Liver (tissue), 9 donors: ENCODE results near the gene SOSTDC1. TPM values are rescaled to one million over a fixed set of nuclear protein-coding genes. Genes with fewer than 3 reads are reported as not detected.

Source experiments
- DNase-seq: peaks from one replicate; pipeline ENCODE4 v3.0.0-alpha.2; 2017; ENCODE audit warnings: low spot score
- H3K27ac ChIP-seq, 2 donors: one replicate each; pipeline ENCODE4 v1.7.0; 2013; ENCODE audit warnings: inconsistent platforms in 2 of 2, low read length in 2 of 2, control low read depth in 1 of 2, low read depth in 1 of 2, mild to moderate bottlenecking in 1 of 2
- H3K27me3 ChIP-seq, 4 donors: one replicate each; pipeline versions ENCODE4 v1.6.1 to v1.7.0; 2013; ENCODE audit warnings: low read length in 3 of 4, inconsistent platforms in 1 of 4, mild to moderate bottlenecking in 1 of 4, moderate library complexity in 1 of 4; ENCODE audit not compliant: control insufficient read depth in 4 of 4, insufficient read depth in 4 of 4
- H3K36me3 ChIP-seq, 4 donors: one replicate each; pipeline versions ENCODE4 v1.6.1 to v1.7.0; 2013; ENCODE audit warnings: low read length in 3 of 4, mild to moderate bottlenecking in 3 of 4, low read depth in 1 of 4, moderate library complexity in 1 of 4; ENCODE audit not compliant: control insufficient read depth in 4 of 4, insufficient read depth in 3 of 4
- H3K4me1 ChIP-seq, 4 donors: one replicate each; pipeline versions ENCODE4 v1.6.1 to v1.7.0; 2013; ENCODE audit warnings: low read length in 3 of 4, mild to moderate bottlenecking in 3 of 4, moderate library complexity in 1 of 4; ENCODE audit not compliant: control insufficient read depth in 4 of 4, insufficient read depth in 4 of 4
- H3K4me3 ChIP-seq, 3 donors: one replicate each; pipeline versions ENCODE4 v1.6.1 to v1.7.0; 2013; ENCODE audit warnings: low read length in 3 of 3, control low read depth in 1 of 3, low read depth in 1 of 3, mild to moderate bottlenecking in 1 of 3
- H3K9ac ChIP-seq, 2 donors: one replicate each; pipeline ENCODE4 v1.7.0; 2013; ENCODE audit warnings: low read length in 2 of 2, mild to moderate bottlenecking in 2 of 2, moderate library complexity in 2 of 2, control low read depth in 1 of 2, low read depth in 1 of 2
- H3K9me3 ChIP-seq, 4 donors: one replicate each; pipeline versions ENCODE4 v1.6.1 to v1.7.0; 2013; ENCODE audit warnings: low read length in 3 of 4; ENCODE audit not compliant: control insufficient read depth in 4 of 4
- CTCF ChIP-seq: fragments of 150-350 bp; IDR thresholded peaks from 2 replicates; pipeline ENCODE4 v1.5.1; 2017; ENCODE audit warnings: improper control_type of control experiment, low read depth, low read length; ENCODE audit not compliant: missing input control
- EGR1 ChIP-seq, 2 donors: IDR thresholded peaks; 2 replicates each; pipeline ENCODE4 v1.6.1; 2016 to 2018; ENCODE audit warnings: antibody characterized with exemption in 2 of 2, low read depth in 2 of 2
- FOXA1 ChIP-seq: IDR thresholded peaks from 2 replicates; pipeline ENCODE4 v1.6.1; 2016; ENCODE audit warnings: antibody characterized with exemption
- GABPA ChIP-seq, 2 donors: IDR thresholded peaks in 1 of 2; conservative IDR thresholded peaks in 1 of 2; 2 replicates each; pipeline ENCODE4 v1.6.1; 2016; ENCODE audit warnings: antibody characterized with exemption in 2 of 2, mild to moderate bottlenecking in 1 of 2, moderate library complexity in 1 of 2
- HNF4A ChIP-seq, 2 donors: conservative IDR thresholded peaks; 2 replicates each; pipeline ENCODE4 v1.6.1; 2016; ENCODE audit warnings: antibody characterized with exemption in 2 of 2, mild to moderate bottlenecking in 2 of 2
- HNF4G ChIP-seq: IDR thresholded peaks from 2 replicates; pipeline ENCODE4 v1.6.1; 2016; ENCODE audit warnings: antibody characterized with exemption
- JUND ChIP-seq, 2 donors: IDR thresholded peaks; 2 replicates each; pipeline ENCODE4 v1.6.1; 2016; ENCODE audit warnings: antibody characterized with exemption in 2 of 2
- MAX ChIP-seq: IDR thresholded peaks from 2 replicates; pipeline ENCODE4 v1.6.1; 2016; ENCODE audit warnings: antibody characterized with exemption
- NR2F2 ChIP-seq: IDR thresholded peaks from 2 replicates; pipeline ENCODE4 v1.6.1; 2016; ENCODE audit warnings: antibody characterized with exemption
- RAD21 ChIP-seq, 2 donors: IDR thresholded peaks; 2 replicates each; pipeline ENCODE4 v1.6.1; 2016; ENCODE audit warnings: antibody characterized with exemption in 2 of 2, mild to moderate bottlenecking in 2 of 2
- RXRA ChIP-seq, 2 donors: IDR thresholded peaks; 2 replicates each; pipeline ENCODE4 v1.6.1; 2017 to 2018; ENCODE audit warnings: antibody characterized with exemption in 2 of 2, mild to moderate bottlenecking in 1 of 2
- SP1 ChIP-seq: IDR thresholded peaks from 2 replicates; pipeline ENCODE4 v1.6.1; 2018; ENCODE audit warnings: antibody characterized with exemption, mild to moderate bottlenecking
- TAF1 ChIP-seq: conservative IDR thresholded peaks from 2 replicates; pipeline ENCODE4 v1.6.1; 2016; ENCODE audit warnings: antibody characterized with exemption, mild to moderate bottlenecking
- YY1 ChIP-seq: IDR thresholded peaks from 2 replicates; pipeline ENCODE4 v1.6.1; 2016; ENCODE audit warnings: antibody characterized with exemption, mild to moderate bottlenecking
- WGBS: extraction: QIAGEN DNeasy Blood & Tissue Kit; methylation state at CpG from one replicate; pipeline ENCODE4 v1.1.7; 2013; 5-methylcytosine and 5-hydroxymethylcytosine counted together
- polyA plus RNA-seq, 2 donors: library from polyadenylated mRNA; stranded (reverse) in 1 of 2; unstranded in 1 of 2; fragments of 200-250 nt in 1 of 2; fragments of >200 nt in 1 of 2; fragmentation: Nextera tagmentation in 1 of 2; extraction: Ambion mirVana in 1 of 2; gene quantifications; one replicate each; pipeline versions ENCODE4 v1.2.1 to v1.2.3, GENCODE V29; 2013 to 2015
- total RNA-seq, 2 donors: library from RNA; depleted of rRNA; stranded (reverse); fragments of >200 nt; gene quantifications; one replicate each; pipeline ENCODE4 v1.2.3, GENCODE V29; 2014
- TF ChIP-seq, protein P1 (sequence below): IDR thresholded peaks from 2 replicates; pipeline ENCODE4 v1.6.1; 2016; ENCODE audit warnings: antibody characterized with exemption
- TF ChIP-seq, protein P2 (sequence below): IDR thresholded peaks from 2 replicates; pipeline ENCODE4 v1.6.1; 2016; ENCODE audit warnings: antibody characterized with exemption
- TF ChIP-seq, protein P3 (sequence below): IDR thresholded peaks from 2 replicates; pipeline ENCODE4 v1.6.1; 2016; ENCODE audit warnings: antibody characterized with exemption, mild to moderate bottlenecking
- donor health status: healthy.
- donor health status: healthy.
- donor health status: healthy.
- donor health status: healthy.
- donor health status: healthy.

SOSTDC1 gene
- total and polyA plus RNA-seq, 4 donors: 0.05 to 0.56 (median 0.08) TPM; not detected in 1

GRCh38 chr7:16512097-16512496, 46.6 kb upstream of the SOSTDC1 start:
- Histone ChIP-seq H3K4me3 (no peak overlapping the region), H3K27me3 (no peaks in the 10 kb centered on the region), H3K36me3 (no peaks in the 10 kb centered on the region), H3K9ac (no peak overlapping the region), H3K27ac (no peak overlapping the region), H3K9me3 (peaks cover 0 to 2% (median 0%) of the 10 kb centered on the region in 4 donors), H3K4me1 (no peaks in the 10 kb centered on the region)
- DNase-seq: no peak
- 86% methylated on average over 7 of the region's 7 CpGs for WGBS
- TF ChIP-seq HNF4G (no peak), NR2F2 (no peak), CTCF (no peak), FOXA1 (no peak), RXRA (IDR thresholded peaks at IDR 0.05) (no peak), RAD21 (IDR thresholded peaks at IDR 0.05) (no peak), YY1 (no peak), TAF1 (no peak), HNF4A (conservative IDR thresholded peaks at IDR 0.05) (no peak)
- TF ChIP-seq, protein P1, sequence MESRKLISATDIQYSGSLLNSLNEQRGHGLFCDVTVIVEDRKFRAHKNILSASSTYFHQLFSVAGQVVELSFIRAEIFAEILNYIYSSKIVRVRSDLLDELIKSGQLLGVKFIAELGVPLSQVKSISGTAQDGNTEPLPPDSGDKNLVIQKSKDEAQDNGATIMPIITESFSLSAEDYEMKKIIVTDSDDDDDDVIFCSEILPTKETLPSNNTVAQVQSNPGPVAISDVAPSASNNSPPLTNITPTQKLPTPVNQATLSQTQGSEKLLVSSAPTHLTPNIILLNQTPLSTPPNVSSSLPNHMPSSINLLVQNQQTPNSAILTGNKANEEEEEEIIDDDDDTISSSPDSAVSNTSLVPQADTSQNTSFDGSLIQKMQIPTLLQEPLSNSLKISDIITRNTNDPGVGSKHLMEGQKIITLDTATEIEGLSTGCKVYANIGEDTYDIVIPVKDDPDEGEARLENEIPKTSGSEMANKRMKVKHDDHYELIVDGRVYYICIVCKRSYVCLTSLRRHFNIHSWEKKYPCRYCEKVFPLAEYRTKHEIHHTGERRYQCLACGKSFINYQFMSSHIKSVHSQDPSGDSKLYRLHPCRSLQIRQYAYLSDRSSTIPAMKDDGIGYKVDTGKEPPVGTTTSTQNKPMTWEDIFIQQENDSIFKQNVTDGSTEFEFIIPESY: no peak
- TF ChIP-seq, protein P2, sequence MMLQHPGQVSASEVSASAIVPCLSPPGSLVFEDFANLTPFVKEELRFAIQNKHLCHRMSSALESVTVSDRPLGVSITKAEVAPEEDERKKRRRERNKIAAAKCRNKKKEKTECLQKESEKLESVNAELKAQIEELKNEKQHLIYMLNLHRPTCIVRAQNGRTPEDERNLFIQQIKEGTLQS: no peak

DNA sequence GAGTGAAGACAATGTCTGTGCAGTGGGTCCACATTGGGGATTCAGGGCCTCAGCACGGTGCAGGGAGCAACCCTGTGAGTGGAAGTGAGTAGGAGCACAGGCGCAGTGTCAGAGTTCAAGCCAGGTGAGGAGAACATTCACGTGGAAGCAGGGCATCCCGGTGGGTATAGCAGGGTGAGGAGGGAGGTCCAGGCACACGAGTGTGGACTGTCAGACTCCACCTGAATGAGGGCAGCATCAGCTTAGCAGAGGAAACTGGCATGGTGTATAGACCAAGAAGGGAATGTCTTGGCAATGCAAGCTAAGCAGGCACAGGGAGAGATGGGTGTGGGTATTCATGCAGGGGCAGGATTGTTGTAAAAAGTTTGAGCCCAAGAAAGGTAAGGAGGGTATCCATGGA, 45.8 kb upstream of the SOSTDC1 start:
- H3K27ac ChIP-seq: no peak overlapping the region
- no peaks in the 10 kb centered on the region for H3K36me3 ChIP-seq
- no peaks in the 10 kb centered on the region for H3K4me1 ChIP-seq
- H3K9me3 ChIP-seq: no peaks in the 10 kb centered on the region
- H3K27me3 ChIP-seq: no peaks in the 10 kb centered on the region
- H3K9ac ChIP-seq: no peak overlapping the region
- H3K4me3 ChIP-seq: no peak overlapping the region
- no peak for DNase-seq
- no peak for TF ChIP-seq RXRA (IDR thresholded peaks at IDR 0.05)
- TF ChIP-seq, protein P2: no peak
- no peak for TF ChIP-seq GABPA (IDR thresholded peaks at IDR 0.05 in 1 of 2, conservative IDR thresholded peaks at IDR 0.05 in 1 of 2)
- TF ChIP-seq, protein P1: no peak
- no peak for TF ChIP-seq CTCF
- TF ChIP-seq RAD21 (IDR thresholded peaks at IDR 0.05): no peak
- no peak for TF ChIP-seq HNF4G
- no peak for TF ChIP-seq EGR1 (IDR thresholded peaks at IDR 0.05; ENCODE audit: low read depth in 2 of 2)
- TF ChIP-seq JUND (IDR thresholded peaks at IDR 0.05): no peak
- TF ChIP-seq SP1: no peak
- TF ChIP-seq, protein P3, sequence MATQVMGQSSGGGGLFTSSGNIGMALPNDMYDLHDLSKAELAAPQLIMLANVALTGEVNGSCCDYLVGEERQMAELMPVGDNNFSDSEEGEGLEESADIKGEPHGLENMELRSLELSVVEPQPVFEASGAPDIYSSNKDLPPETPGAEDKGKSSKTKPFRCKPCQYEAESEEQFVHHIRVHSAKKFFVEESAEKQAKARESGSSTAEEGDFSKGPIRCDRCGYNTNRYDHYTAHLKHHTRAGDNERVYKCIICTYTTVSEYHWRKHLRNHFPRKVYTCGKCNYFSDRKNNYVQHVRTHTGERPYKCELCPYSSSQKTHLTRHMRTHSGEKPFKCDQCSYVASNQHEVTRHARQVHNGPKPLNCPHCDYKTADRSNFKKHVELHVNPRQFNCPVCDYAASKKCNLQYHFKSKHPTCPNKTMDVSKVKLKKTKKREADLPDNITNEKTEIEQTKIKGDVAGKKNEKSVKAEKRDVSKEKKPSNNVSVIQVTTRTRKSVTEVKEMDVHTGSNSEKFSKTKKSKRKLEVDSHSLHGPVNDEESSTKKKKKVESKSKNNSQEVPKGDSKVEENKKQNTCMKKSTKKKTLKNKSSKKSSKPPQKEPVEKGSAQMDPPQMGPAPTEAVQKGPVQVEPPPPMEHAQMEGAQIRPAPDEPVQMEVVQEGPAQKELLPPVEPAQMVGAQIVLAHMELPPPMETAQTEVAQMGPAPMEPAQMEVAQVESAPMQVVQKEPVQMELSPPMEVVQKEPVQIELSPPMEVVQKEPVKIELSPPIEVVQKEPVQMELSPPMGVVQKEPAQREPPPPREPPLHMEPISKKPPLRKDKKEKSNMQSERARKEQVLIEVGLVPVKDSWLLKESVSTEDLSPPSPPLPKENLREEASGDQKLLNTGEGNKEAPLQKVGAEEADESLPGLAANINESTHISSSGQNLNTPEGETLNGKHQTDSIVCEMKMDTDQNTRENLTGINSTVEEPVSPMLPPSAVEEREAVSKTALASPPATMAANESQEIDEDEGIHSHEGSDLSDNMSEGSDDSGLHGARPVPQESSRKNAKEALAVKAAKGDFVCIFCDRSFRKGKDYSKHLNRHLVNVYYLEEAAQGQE: no peak
- no peak for TF ChIP-seq FOXA1
- TF ChIP-seq MAX: no peak
- no peak for TF ChIP-seq TAF1
- TF ChIP-seq NR2F2: no peak
- no peak for TF ChIP-seq YY1
- 82% methylated on average over 5 of the region's 5 CpGs for WGBS
